Stimulated activated CD4-positive, alpha-beta T cell treated with anti-CD3 and anti-CD28 coated beads, Interleukin-2, amount 100 ng/mL, for 48 hours (primary cell): ENCODE results near the gene IL6R.
A peak's percentile ranks its signal among the peaks of the same experiment; 100 is the strongest.
"Not testable (repeated sequence)": the region's sequence is repeated elsewhere in the genome, so short reads cannot be mapped to it uniquely, and the experiment has no call there.

Experiments used
- DNase-seq, 2 donors: peaks; one replicate each; pipeline ENCODE4 v3.0.0-alpha.2; 2020

The IL6R gene

GRCh38 chr1:154407198-154408091, 2.3 kb downstream of the IL6R start:
- peak in 1 of 2 donors; percentile 37 for DNase-seq

- DNase-seq, result no peak
Measured at GRCh38 chr1:154408174-154408777, 3.1 kb downstream of the IL6R start.

- DNase-seq, result no peak
Measured at GRCh38 chr1:154410185-154410827, 5.2 kb downstream of the IL6R start.

- DNase-seq, result no peak
Measured at GRCh38 chr1:154411525-154411924, 6.4 kb downstream of the IL6R start.

- no peak for DNase-seq
Measured at GRCh38 chr1:154413177-154413783, 8.1 kb downstream of the IL6R start.

GRCh38 chr1:154414606-154415005, 9.5 kb downstream of the IL6R start:
- DNase-seq, result no peak

- no peak for DNase-seq
Measured at GRCh38 chr1:154416471-154417337, 11.6 kb downstream of the IL6R start.

- no peak for DNase-seq
Measured at GRCh38 chr1:154417338-154417608, 12.1 kb downstream of the IL6R start.

GRCh38 chr1:154418062-154418921, 13.1 kb downstream of the IL6R start:
- DNase-seq, result no peak

- no peak for DNase-seq
Measured at GRCh38 chr1:154418923-154419619, 13.9 kb downstream of the IL6R start.

GRCh38 chr1:154419620-154420571, 14.8 kb downstream of the IL6R start:
- DNase-seq, result peak in 1 of 2 donors; percentile 40

GRCh38 chr1:154420961-154421924, 16.1 kb downstream of the IL6R start:
- DNase-seq, result no peak

- DNase-seq, result not testable (repeated sequence)
Measured at GRCh38 chr1:154422049-154422448, 16.9 kb downstream of the IL6R start.

GRCh38 chr1:154422521-154422920, 17.4 kb downstream of the IL6R start:
- no peak for DNase-seq

GRCh38 chr1:154423304-154423987, 18.3 kb downstream of the IL6R start:
- DNase-seq, result no peak

- DNase-seq, result no peak
Measured at GRCh38 chr1:154423988-154424326, 18.8 kb downstream of the IL6R start.

- DNase-seq, result no peak
Measured at GRCh38 chr1:154425172-154425571, 20.0 kb downstream of the IL6R start.
